ENCODE data around the gene NCAPD3.

The NCAPD3 gene

GRCh38 chr11:134158023-134158422 lies 65.7 kb downstream of the NCAPD3 start:
- no peak for DNase-seq

GRCh38 chr11:134157451-134157850 lies 66.3 kb downstream of the NCAPD3 start:
- no peak for DNase-seq

GRCh38 chr11:134155946-134156865 lies 67.6 kb downstream of the NCAPD3 start:
- no peak for DNase-seq

GRCh38 chr11:134155456-134155855 lies 68.3 kb downstream of the NCAPD3 start:
- no peak for DNase-seq

- no peak for DNase-seq
Observed at GRCh38 chr11:134154441-134154840, 69.3 kb downstream of the NCAPD3 start.

- DNase-seq = no peak
Observed at GRCh38 chr11:134153147-134153905, 70.4 kb downstream of the NCAPD3 start.

- no peak for DNase-seq
Observed at GRCh38 chr11:134152696-134153095, 71.1 kb downstream of the NCAPD3 start.

GRCh38 chr11:134151083-134151747 lies 72.6 kb downstream of the NCAPD3 start:
- no peak for DNase-seq

GRCh38 chr11:134150195-134150903 lies 73.4 kb downstream of the NCAPD3 start:
- DNase-seq = no peak

- no peak for DNase-seq
Observed at GRCh38 chr11:134149371-134149770, 74.4 kb downstream of the NCAPD3 start.

- no peak for DNase-seq
Observed at GRCh38 chr11:134146598-134146997, 77.2 kb downstream of the NCAPD3 start.

GRCh38 chr11:134145715-134146114 lies 78.1 kb downstream of the NCAPD3 start:
- DNase-seq = no peak

GRCh38 chr11:134144744-134145143 lies 79.0 kb downstream of the NCAPD3 start:
- no peak for DNase-seq

GRCh38 chr11:134143801-134144200 lies 80.0 kb downstream of the NCAPD3 start:
- no peak for DNase-seq

- DNase-seq = no peak
Observed at GRCh38 chr11:134142536-134142935, 81.2 kb downstream of the NCAPD3 start.

GRCh38 chr11:134140961-134141490 lies 82.7 kb downstream of the NCAPD3 start:
- DNase-seq = no peak

GRCh38 chr11:134139873-134140331 lies 83.9 kb downstream of the NCAPD3 start:
- DNase-seq = peak; percentile 19

- DNase-seq = no peak
Observed at GRCh38 chr11:134139303-134139872, 84.4 kb downstream of the NCAPD3 start.

- DNase-seq = no peak
Observed at GRCh38 chr11:134138376-134138775, 85.4 kb downstream of the NCAPD3 start.

GRCh38 chr11:134134167-134134566 lies 89.6 kb downstream of the NCAPD3 start:
- no peak for DNase-seq

GRCh38 chr11:134132808-134133207 lies 91.0 kb downstream of the NCAPD3 start:
- no peak for DNase-seq

Measured in T1000 (cell line).